RPMI7951 (cell line): Measurements from ENCODE around the gene ACP5. TPM values are rescaled to one million over a fixed set of nuclear protein-coding genes. Genes with fewer than 3 reads are reported as not detected.
"Not testable (repeated sequence)": the region's sequence is repeated elsewhere in the genome, so short reads cannot be mapped to it uniquely, and the experiment has no call there.

Experiments
- DNase-seq: peaks from one replicate; pipeline ENCODE4 v3.0.0-alpha.2; 2012; ENCODE audit warnings: low read depth
- total RNA-seq: library from RNA; depleted of rRNA; stranded (reverse); fragments of >200 nt; shearing (Covaris generic); gene quantifications from 2 replicates; pipeline ENCODE4 v1.2.3, GENCODE V29; 2014

Gene ACP5
- total RNA-seq, 1 experiment from 2014 or later, result 1.7 TPM

DNA sequence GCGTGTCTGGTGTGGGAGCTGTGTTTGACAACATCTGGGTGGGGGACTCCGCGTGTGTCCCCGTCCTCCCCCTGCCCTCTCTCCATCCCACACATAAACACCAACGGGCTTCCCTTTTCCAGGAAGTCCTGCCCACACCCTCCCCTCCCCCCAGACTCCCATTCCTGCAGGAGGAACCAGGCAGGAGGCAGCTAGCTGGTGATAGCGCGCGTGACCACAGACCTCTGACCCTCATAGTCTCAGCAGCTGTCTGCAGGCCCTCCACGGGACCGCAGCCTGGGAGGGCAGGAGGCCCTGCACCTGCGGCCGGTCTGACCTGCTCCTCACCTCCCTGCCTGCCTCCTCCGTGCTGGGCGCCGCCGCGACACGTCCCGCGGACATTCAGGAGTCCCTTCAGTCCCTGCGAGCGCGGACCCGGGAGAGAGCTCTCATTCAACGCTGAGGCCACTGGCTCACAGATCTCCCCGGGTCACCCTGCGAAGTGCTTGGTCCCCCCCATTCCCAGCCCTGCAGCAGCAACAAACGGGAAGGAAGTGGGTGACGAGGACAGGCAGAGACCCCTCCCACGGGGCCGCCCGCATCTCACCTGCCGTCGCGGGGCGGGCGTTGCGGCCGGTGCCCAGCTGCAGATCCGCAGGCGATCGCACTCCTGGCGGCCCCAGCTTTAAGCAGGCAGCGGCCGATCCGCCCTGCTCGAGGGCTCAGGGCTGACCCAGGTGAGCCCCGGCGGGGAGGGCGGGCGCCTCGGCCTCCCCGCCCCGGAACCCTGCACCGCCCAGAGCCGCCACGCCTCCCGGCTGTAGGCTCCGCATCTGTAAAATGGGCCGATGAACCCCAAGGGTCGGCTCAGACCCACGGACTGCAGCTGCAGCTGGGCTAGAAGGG is 1.1 kb upstream of the ACP5 start:
- no peak for DNase-seq

DNA sequence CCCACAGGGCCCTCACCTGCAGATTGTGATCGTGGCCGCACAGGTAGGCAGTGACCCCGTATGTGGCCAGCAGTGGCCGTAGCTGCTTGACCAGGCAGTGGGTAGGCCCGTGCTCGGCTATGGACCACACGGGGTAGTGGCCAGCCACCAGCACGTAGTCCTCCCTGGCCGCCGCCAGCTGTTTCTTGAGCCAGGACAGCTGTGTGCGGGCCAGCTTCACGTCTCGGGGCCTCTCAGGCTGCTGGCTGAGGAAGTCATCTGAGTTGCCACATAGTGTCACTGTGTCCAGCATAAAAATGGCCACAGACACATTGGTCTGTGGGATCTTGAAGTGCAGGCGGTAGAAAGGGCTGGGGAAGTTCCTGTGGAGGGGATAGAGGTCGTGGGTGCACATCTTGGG is 1.2 kb downstream of the ACP5 start:
- no peak for DNase-seq

DNA sequence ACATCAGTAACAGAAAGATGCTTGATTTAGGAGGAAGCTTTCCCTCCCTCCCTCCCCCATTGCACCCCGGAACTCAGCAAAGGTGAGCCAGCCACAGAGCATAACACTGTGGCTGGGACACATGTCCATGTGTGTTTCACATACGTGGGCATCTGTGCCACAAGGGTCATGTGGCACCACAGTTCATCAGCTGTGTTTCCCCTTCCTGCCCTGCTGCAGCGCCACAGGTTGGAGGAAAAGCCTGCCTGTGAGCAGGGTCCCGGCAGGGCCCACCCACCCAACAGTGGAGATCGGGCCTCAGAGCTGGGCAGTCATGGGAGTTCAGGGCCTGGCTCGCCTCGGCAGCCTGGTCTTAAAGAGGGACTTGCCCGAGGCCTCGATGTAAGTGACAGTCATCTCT is 2.8 kb downstream of the ACP5 start:
- no peak for DNase-seq

DNA sequence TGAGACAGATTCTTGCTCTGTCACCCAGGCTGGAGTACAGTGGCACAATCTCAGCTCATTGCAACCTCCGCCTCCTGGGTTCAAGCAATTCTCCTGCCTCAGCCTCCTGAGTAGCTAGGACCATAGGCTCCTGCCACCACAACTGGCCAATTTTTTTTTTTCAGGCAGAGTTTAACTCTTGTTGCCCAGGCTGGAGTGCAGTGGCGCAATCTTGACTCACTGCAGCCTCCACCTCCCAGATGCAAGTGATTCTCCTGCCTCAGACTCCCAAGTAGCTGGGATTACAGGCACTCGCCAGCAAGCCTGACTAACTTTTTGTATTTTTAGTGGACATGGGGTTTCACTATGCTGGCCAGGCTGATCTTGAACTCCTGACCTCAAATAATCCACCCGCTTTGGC is 3.7 kb downstream of the ACP5 start:
- DNase-seq, result not testable (repeated sequence)

DNA sequence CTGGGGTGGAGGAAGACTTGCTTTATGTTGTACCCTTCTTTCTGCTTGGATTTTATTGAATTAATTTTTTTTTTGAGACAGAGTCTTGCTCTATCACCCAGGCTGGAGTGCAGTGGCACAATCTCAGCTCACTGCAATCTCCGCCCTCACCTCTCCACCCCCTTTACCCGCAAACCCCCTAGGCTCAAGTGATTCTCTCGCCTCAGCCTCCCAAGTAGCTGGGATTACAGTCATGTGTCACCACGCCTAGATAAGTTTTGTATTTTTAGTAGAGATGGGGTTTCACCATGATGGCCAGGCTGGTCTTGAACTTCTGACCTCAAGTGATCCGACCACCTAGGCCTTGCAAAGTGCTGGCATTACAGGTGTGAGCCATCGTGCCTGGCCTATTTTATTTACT is 4.1 kb downstream of the ACP5 start:
- DNase-seq, result not testable (repeated sequence)

DNA sequence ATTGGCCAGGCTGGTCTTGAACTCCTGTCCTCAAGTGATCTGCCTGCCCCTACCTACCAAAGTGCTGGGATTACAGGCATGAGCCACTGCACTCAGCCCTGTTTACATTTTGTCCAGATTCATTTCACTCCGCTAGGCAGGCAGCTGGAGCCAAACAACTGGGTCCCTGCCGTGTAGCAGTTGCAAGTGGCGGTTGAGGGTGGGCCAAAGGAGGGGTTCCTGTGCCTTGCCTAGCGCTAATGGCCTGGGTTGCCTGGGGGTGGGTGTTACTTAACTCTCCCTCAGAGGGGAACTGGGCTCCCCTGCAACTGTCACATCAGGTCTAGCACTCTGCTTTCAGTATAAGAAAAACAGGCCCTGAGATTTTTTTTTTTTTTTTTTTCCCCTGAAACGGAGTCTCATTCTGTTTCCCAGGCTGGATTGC is 7.4 kb downstream of the ACP5 start:
- DNase-seq, result no peak

DNA sequence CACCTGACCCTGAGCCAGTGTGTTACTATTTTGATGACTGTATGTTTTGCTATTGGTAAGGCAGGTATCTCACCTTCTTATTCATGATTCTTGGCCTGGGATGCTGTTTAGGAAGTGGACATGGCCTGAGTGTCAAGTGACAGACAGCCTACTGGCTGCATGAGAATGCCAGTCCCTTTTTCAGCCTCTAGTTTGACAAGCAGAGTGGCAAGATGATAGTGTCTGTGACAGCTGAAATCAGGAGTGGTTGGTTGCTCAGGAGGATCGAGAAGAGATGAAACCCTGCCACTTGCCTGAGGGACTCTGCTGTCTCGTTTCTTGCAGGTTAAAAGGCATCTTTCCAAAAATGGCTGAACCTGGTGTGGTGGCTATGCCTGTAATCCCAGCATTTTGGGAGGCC is 11.3 kb downstream of the ACP5 start:
- no peak for DNase-seq

DNA sequence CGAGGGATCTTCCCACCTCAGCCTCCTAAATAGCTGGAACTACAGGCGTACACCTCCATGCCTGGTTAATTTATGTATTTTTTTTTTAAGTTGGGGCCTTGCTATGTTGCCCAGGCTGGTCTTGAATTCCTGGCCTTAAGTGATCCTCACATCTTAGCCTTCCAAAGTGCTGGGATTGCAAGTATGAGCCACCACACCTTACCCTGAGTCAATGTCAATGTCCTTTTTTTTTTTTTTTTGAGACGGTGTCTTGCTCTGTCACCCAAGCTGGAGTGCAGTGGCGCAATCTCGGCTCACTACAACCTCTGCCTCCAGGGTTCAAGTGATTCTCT is 11.8 kb downstream of the ACP5 start:
- not testable (repeated sequence) for DNase-seq

DNA sequence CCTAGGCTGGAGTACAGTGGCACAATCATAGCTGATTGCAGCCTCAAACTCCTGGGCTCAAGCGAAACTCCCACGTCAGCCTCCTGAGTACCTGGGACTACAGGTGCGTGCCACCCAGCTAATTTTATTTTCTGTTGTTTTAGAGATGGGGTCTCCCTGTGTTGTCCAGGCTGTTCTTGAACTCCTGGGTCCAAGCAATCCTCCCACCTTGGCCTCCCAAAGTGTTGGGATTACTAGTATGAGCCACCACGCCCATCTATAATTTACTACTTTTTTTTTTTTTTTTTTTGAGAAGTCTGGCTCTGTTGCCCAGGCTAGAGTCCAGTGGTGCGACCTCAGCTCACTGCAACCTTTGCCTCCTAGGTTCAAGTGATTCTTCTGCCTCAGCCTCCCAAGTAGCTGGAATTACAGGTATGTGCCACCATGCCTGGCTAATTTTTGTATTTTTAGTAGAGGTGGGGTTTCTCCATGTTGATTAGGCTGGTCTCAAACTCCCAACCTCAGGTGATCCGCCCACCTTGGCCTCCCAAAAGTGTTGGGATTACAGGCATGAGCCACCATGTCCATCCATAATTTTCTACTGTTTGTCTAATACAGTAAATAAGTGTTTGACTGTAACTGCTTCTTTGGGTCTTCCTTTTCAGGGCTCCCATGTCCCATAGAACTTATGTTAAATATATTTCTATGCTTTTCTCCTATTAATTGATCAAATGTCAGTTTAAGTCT is 13.2 kb downstream of the ACP5 start:
- DNase-seq, result not testable (repeated sequence)

DNA sequence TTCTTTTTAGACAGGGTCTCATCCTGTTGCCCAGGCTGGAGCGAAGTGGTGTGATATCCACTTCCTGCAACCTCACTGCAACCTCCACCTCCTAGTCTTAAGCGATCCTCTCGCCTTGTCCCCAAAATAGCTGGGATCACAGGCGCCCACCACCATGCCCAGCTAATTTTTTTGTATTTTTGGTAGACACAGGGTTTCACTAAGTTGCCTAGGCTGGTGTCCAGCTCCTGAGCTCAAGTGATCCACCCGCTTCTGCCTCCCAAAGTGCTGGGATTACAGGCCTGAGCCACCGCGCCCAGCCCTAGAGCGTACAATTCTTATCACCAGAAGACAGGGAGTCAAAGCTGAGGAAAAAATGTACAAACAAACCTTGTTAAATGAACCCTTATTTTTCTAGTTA is 13.9 kb downstream of the ACP5 start:
- no peak for DNase-seq

DNA sequence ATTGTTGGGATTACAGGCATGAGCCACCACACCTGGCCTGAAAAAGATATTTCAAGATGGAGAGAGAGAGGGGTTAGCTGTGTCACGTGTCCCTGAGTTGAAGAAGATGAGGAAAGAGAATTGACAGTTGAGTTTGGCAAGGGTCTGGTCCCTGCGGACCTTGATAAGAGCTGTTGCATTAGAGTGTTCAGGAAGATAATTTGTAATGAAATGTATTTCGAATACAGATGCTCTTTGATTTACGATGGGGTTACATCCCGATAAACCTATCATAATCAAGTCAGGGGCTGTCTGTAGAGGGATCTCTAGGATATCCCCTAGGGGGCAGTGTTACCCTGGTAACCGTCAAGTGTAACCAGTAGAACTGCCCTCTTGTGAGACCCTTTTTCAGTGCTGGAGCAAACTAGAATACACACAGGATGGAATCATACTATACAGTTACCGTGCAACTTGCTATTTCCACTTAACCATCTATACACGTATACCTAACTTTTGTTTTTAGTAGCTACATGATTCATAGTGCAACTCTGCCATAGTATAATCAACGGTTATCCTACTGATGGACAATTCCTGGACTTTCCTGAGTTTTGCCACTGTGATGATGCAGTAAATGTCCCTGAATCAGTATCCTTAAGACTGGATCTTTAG is 16.9 kb downstream of the ACP5 start:
- DNase-seq, result peak; percentile 71

DNA sequence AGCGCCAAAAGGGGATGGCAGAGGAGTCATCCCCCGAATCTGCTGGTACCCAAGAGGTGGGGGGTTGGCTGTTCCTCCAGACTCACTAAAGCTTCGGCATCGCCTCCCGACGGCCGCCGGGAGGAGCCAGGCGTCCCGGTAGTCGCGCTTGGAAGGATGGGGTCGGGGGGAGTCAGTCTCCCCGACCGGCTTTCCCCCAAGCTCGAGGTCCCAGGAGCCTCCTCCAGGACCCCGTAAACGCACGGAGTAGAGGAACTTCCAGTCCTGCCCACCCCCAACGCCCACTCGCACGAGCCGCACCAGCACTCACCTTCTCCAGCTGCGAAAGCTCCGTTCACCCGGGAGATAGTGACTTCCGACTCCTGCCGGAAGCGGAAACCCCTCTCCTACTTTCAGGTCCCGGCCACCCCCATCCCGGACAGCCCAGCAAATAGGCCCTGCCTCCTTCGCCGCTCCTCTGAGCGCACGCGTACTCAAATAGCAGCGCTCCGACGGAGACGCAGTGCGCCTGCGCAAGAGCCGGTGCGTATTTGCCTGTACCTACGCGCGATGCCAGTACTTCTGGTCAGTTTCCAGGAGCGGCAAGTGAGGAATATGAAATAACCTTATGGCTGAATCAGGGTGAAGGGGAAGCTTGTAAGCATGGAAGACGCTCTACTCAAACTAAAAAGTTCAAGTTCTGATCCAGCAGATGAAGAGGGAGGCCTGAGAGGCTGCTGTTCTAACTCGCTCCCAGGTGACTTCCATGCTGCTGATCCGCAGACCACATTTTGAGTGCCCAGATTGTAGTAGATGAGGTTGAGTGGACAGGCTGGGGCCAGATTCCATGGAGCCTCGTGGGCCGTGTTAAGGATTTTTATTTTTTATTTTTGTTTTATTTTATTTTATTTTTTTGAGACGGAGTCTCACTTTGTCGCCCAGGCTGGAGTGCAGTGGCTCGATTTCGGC is 18.3 kb downstream of the ACP5 start, which contains the start of gene ELOF1:
ELOF1 (minus strand) TSS at position 350 of the 948 bp plus-strand sequence. CDS start 4,883 bp downstream, outside the sequence.
- peak; percentile 97 for DNase-seq

DNA sequence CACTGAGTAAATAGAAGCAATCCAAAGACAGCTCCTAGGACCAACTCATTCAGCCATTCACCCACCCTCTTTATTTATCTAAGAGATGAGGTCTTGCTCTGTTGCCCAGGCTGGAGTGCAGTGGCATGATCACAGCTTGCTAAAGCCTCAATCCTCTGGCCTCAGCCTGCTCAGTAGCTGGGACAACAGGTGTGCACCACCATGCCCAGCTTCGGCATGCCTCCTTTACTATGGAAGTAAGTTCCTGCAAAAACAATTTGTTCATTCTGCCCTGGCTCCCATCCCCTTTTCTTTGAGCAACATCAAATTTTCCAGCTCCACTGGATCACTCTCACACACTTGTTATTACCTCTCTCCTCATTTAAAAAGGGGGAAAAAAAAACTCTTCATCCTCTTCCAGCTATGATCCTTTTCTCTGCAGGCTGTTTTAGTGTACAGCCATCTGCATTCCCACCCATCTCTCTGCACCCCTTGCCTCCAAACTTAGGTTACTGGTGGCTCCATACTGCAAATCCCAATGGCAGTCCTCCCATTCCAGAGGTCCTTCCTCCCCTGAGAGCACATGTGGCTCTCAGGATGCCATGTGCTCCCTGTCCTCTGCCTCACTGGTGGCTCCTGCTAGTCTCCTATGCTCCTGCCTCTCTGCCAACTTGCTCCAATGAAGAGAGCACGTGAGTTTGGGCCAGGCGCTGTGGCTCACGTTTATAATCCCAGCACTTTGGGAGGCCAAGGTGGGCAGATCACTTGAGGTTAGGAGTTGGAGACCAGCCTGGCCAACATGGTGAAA is 20.6 kb downstream of the ACP5 start:
- no peak for DNase-seq

DNA sequence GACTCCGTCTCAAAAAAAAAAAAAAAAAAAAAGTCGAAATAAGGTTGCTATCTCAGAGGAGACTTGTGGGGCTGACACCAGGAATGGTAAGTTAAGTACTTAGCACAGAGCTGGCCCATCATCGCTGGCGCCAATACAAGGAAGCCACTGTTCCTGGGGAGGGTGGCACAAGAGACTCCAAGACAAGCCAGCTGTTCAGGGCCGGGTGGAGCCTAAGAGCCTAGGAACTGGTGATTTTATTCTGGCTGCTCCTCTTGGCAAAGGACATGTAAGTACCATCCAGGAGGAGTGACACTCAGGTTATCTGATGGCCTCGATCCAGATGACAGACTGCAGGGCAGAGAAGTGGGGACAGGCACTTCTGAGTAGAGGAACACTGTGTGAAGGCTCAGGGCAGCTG is 22.2 kb downstream of the ACP5 start:
- DNase-seq, result no peak

DNA sequence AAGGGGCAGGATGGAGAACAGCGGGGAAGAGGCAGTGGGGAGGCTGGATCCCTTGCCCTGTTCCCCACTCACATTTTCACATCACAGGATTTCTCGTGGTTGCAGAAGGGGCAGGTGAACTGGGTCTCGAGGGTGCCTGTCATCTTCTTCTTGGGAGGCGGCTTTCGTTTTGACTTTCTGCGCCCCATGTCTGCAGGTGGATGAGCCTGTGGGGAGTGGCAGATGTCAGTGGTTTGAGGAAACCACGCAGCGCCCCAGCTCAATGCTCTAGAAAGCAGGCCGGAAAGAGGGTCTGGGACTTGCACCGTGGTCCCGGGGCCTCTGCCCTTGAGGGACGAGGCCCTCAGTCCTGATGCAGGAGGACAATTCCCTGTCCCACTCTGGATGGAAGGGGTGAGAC is 23.3 kb downstream of the ACP5 start:
- no peak for DNase-seq

DNA sequence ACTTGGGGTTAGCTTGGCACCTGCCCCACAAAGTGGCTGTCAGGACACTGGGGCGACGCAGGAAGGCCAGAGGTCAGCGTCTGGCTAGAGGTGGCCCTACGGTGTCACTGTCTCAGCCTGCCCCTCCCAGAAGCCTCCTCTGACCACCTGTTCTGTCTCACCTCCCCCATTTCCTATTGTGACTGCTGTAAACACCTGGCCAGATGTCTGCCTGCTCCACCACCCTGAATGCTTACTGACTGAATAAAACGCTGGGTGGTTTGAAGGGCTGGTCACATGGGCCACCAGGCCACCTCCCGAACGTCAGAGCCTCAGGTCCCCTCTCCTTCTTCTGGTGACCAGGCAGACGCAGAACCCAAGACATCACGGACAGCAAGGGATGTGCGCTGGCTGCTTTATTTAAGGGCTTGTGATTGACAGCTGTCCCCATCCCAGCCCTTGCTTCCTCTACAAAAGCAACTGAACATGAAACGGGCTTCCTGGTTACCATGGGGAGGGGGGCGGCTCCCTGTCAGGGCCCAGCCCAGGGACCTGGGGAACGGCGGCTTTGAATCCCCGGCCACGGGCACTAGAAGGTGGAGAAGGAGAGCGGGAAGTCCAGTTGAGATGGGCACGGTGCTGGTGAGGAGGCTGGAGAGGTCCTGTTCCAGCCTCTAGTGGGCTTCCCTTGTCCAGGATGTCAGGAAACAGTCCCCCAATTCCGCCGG is 24.6 kb downstream of the ACP5 start:
- DNase-seq, result no peak

DNA sequence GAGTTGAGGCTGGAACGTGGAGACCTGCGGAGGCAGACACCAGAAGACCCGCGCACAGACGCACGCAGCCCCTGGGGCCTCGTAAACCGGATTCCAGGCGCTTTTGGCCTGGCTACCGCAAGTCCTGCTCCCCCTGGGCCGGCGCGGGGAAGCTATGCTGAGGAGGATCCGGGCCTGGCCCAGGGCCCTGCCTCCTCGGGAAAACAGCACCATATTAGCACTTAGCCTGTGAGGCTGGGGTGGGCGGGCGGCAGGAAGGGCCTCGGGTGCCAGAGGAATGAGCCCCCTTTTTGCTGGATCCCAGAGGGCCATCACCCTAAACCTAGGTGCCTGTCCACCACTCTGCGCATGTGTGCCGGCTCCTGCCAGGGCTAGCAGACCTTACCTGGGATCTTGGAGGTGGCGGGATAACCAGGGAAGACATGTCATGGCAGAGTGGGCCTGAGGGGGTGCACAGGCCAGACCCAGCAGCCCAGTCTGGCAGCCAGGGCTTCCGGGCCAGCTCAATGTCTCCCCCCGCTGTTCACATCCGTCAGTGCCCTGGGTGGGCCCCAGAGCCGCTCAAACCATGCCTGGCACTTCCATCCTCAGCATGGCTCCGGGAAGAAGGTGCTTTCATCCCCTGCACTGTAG is 25.7 kb downstream of the ACP5 start:
- DNase-seq, result no peak

DNA sequence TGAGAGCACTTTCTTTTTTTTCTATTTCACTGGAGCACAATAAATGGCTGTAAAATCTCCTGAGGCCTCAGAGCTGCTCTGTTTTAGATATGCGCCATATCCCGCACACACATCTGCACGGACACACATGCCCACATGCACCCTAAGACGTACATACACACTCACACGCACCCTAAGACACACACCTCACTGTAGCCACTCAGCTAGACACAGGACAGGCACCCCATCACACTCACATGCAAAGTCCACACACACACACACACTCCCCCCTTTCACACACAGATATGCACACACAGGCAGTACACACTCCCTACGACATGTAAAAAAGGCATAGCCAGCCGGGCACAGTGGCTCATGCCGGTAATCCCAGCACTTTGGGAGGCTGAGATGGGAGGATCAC is 27.2 kb downstream of the ACP5 start:
- no peak for DNase-seq

DNA sequence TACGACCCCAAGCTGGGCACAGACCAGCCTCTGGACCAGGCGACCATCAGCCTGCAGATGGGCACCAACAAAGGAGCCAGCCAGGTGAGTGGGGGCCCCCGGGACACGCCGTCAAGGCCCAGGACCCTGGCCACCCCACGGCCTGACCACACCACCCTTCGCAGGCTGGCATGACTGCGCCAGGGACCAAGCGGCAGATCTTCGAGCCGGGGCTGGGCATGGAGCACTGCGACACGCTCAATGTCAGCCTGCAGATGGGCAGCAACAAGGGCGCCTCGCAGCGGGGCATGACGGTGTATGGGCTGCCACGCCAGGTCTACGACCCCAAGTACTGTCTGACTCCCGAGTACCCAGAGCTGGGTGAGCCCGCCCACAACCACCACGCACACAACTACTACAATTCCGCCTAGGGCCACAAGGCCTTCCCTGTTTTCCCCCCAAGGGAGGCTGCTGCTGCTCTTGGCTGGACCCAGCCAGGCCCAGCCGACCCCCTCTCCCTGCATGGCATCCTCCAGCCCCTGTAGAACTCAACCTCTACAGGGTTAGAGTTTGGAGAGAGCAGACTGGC is 28.0 kb downstream of the ACP5 start:
- DNase-seq, result no peak
